Measurements from ENCODE around the gene RTL5.

DNA sequence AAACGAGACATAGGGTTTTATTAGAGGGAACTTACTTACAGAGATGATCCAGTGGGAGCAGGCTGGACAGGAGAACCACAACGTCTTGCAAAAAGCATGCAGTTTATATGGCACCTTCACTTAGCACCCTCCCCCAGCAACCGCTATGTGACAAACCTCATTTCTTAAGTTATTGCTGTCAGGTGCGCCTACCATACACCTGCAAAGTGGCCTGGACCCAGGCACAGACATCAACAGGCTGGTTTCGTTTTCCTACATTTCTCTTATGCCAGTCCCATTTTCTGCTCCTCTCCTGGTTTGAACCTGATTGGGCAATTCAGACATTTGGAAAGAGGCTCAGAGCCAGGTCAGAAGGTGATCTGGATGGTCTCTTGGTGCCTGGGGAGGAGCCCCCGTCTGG is 18.3 kb downstream of the RTL5 start:
- TF ChIP-seq, protein P1, sequence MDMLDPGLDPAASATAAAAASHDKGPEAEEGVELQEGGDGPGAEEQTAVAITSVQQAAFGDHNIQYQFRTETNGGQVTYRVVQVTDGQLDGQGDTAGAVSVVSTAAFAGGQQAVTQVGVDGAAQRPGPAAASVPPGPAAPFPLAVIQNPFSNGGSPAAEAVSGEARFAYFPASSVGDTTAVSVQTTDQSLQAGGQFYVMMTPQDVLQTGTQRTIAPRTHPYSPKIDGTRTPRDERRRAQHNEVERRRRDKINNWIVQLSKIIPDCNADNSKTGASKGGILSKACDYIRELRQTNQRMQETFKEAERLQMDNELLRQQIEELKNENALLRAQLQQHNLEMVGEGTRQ (IDR thresholded peaks at IDR 0.05; ENCODE audit: borderline replicate concordance, low read depth, low read length) = no peak
- no peak for TF ChIP-seq TAF1 (IDR thresholded peaks at IDR 0.05; ENCODE audit: borderline replicate concordance, low read depth, low read length)

Data from GM12878 (cell line).